GM21723 (cell line): ENCODE data around the gene MXRA7.
"Not testable (repeated sequence)": the region's sequence is repeated elsewhere in the genome, so short reads cannot be mapped to it uniquely, and the experiment has no call there.

Source experiments
- ATAC-seq: cut with Tn5 transposase; IDR thresholded peaks from one replicate; pipeline ENCODE4 v1.9.1; 2021; ENCODE audit warnings: mild to moderate bottlenecking, moderate library complexity; ENCODE audit not compliant: unreplicated experiment

MXRA7 gene

DNA sequence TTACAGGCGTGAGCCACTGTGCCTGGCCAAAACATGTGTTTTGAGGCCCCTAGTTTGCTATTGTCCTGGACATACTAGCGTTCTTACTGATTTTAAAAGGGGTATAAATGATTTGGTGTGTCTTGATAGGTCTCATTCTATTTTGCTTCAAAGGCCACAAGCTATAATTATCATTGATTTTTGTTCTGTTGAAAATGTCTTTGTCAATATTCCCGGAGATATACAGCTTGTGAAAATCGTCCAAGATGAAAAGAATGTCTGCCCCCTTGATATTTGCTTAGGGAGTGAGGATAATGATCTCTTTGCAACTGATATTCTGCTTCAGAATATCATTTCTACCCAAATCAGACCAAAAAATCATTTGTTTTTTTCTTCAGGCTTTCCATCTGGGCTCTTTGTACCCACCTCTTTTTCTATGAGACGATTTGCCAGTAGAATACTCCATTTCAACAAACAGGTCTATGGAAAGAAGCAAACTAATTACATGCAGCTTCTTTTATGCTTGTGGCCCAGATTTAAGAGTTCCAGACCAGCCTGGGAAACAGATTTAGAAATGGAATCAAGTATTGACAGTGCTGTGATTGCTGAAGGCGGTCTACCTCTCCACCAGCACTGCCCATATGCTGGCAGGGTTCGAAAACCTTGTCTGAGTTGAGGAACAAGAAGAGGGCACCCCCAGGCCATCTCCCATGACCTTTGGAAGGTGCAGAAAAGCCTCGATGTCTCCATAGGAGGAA, 53.1 kb downstream of the MXRA7 start:
- no peak for ATAC-seq

GRCh38 chr17:76654408-76654807, 56.4 kb downstream of the MXRA7 start:
- no peak for ATAC-seq

DNA sequence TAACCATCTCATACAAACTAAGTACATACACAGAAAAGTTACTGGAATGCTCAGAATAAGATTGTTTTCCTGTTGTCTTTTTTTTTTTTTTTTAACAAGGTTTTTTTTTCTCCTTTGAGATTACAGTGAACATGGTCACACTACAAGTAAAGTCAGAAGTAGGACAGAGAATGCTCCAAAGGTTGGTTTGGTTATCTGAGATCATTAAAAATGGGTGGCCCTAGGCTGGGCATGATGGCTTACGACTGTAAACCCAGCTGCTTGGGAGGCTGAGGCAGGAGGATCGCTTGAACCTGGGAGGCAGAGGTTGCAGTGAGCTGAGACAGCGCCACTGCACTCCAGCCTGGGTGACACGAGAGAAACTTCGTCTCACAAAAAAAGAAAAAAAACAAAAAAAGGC, 60.3 kb downstream of the MXRA7 start:
- ATAC-seq: no peak

DNA sequence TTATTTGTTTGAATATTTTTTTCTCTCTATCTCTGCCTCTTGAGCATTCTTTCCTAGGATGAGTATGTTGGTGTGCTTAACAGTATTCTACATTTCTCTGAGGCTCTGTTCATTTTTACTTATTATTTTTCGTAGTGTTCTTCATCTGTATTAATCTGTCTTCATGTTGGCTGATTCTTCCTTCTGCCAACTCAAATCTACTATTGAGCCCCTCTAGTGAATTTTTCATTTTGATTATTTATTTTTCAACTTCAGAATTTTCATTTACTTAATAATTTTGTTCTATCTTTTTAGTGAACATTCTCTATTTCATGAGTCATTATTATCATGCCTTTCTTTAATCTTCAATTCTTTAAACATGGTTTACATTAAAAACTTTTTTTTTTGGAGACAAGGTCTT, 64.1 kb downstream of the MXRA7 start:
- ATAC-seq: no peak

DNA sequence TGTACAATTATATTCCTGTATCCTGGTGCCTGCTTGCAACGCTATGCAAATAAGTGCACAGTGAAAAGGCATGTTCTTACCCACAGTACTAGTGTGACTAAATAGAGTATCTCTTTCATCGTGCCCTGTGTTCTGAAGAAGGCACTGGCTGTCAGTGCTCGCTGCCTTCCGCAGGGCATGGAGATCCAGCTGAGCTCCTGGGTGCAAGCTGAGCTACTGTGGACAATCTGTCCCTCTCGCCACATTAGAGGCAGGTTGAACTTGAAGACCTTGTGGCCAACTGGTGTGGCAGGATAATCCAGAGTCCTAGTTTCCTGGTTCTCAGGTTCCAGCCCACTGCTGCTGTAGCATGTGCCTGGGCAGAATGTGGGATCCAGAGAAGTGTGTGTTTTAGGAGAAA, 65.3 kb downstream of the MXRA7 start:
- no peak for ATAC-seq

- no peak for ATAC-seq
Observed at GRCh38 chr17:76644995-76645394, 65.8 kb downstream of the MXRA7 start.

GRCh38 chr17:76643553-76644148, 67.1 kb downstream of the MXRA7 start, which contains the start of gene ST6GALNAC1:
TSS of gene ST6GALNAC1 (minus strand) at chr17:76643757. CDS start at chr17:76643638, 119 bp downstream.
- no peak for ATAC-seq

- ATAC-seq: no peak
Observed at GRCh38 chr17:76642994-76643393, 67.8 kb downstream of the MXRA7 start.

GRCh38 chr17:76642032-76642561, 68.7 kb downstream of the MXRA7 start:
- no peak for ATAC-seq

DNA sequence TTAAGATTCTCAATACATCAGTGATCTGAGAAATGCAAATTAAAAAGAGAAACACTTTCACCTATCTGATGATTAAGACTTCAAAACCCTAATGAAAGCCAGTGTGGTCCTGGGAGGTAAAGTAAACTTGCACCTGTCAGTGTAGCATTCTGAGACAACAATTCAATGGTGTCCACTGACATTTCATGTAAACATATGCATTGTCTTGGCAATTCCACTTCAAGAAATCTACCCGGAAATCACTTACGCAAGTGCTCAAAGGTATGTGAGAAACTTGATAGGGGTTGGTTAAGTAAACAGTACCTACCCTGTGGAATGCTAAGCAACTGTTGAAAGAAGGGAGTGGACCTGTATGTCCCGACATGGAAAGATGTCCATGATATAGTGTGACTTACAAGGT, 69.3 kb downstream of the MXRA7 start:
- no peak for ATAC-seq

DNA sequence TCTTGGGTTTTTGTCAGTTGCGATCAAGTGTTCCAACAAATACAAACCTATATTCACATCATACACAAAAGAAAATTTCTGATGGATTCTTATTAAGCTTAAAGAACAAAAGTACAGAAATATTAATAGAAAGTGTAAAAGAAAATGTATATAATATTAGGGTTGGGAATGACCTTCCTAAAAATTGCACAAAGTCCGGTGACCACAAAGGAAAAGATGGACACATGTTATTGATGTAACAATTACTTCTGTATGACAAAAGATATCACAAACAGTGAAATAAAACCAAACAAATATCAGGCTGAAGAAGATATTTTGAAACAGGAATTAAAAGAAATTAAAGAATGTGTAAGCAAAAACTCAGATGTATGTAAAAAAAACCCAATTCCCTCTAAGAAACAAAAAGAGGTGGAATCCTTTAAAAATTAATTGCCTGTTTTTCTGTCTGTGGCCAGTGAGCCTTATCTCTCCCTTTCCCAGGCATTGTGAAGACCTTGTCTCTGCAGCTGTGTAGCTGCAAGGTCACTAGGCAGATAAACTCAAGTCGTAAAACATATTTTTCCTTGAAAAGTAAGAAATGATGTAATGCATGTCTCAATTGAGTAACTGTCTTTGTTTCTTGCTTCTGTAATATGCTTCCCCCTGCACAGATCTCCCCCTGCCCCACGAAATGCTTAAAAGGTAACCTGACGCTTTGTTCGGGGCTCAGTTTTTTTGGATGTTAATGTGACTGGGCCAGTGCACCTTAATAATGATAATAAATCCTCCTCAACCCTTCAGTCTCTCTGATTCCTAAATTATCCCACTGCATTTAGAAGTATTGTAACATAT, 70.0 kb downstream of the MXRA7 start:
- no peak for ATAC-seq

GRCh38 chr17:76638263-76638662, 72.5 kb downstream of the MXRA7 start:
- ATAC-seq: no peak

- not testable (repeated sequence) for ATAC-seq
Observed at GRCh38 chr17:76636486-76637206, 74.1 kb downstream of the MXRA7 start.

GRCh38 chr17:76635659-76636360, 75.0 kb downstream of the MXRA7 start:
- no peak for ATAC-seq

DNA sequence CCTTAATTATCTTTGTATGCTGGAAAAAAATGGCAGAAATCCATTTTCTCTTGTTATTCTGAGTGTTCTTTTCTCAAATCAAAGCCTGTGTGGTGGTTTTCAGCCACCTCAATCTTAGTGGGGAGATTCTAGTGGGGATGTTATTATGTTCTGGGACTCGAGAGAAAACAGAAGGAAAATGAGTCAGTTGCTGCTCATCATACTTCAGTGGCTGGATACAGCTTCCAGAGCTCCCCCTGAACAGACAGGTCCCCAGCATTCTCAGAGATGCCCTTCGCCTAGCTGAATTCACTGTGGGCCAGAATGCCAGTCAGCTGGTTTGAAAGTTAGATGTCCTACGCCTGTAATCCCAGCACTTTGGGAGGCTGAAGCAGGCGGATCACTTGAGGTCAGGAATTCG, 75.7 kb downstream of the MXRA7 start:
- ATAC-seq: no peak

GRCh38 chr17:76633628-76634328, 77.0 kb downstream of the MXRA7 start:
- no peak for ATAC-seq

DNA sequence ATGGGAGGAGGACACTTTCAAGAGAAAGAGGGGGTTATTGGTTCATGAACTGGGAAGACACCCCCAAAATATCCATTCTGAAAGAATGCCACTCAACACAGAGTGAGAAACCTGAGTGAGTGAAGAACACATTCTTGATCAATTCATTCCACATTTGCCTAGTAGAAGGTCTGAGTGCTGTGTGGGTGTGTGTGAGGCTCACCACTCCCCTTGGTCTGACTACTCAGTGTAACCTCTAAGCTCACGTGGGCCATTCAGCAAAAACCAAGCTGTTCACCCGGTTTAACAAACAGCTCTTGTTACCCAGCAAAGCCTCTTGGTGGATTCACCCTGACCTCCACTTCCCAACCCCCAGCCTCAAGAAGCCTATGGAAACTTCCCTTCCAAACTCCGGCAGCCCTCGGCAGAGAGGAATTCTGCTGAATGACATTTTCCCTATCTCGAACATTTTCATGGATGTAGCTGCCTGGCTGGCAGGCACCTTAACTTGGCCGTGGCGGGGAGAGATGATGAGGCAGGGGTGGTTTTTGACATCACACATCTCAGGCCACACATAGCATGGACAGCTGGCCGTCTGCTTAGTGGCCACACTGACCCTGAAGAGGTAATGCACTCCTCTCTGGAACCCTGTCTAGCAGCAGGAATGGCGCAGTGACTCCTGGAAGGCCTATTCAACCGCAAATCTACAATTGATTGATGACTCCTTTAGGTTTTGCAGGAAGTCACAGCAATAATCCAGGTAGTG, 78.8 kb downstream of the MXRA7 start:
- no peak for ATAC-seq

DNA sequence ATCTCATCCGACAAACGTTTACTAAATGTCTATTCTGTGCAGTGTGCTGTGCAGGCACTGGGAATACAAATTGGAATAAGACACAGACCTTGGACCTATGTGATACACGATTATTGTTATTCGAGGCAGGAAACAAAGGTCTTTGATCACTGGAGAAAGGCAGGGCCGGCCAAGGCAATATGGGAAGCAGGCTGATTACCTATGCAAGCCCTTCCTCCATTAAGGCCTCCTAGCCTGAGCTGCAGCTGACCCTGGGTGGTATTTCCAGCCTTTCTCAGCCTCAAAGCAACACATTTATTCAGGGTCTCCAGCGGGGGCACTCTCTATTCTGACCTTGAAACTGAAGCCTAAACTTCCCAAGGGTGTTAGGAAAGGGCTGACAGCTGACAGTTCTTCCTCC, 80.6 kb downstream of the MXRA7 start:
- no peak for ATAC-seq
